ENCODE measurements around the gene CCDC90B.
"Not testable (repeated sequence)": the region's sequence is repeated elsewhere in the genome, so short reads cannot be mapped to it uniquely, and the experiment has no call there.

The CCDC90B gene

GRCh38 chr11:83272627-83273026 is 13.5 kb downstream of the CCDC90B start:
- no peak overlapping the region for H3K4me3 ChIP-seq (replicated peaks; ENCODE audit: low read depth, low read length)
- peak; percentile 48 for DNase-seq (ENCODE audit: low read depth)
- no peak for TF ChIP-seq CTCF (IDR thresholded peaks at IDR 0.05; ENCODE audit: low read length, missing control alignments)

GRCh38 chr11:83271734-83272133 is 14.4 kb downstream of the CCDC90B start:
- H3K4me3 ChIP-seq (replicated peaks; ENCODE audit: low read depth, low read length), result not testable (repeated sequence)

GRCh38 chr11:83269080-83269479 is 17.1 kb downstream of the CCDC90B start:
- not testable (repeated sequence) for H3K4me3 ChIP-seq (replicated peaks; ENCODE audit: low read depth, low read length); DNase-seq (ENCODE audit: low read depth)

More at GRCh38 chr11:83271734-83272133, 14.4 kb downstream of the CCDC90B start:
- not testable (repeated sequence) for DNase-seq (ENCODE audit: low read depth)

- no peak for DNase-seq (ENCODE audit: low read depth)
- H3K4me3 ChIP-seq (replicated peaks; ENCODE audit: low read depth, low read length), result no peak overlapping the region
- no peak for TF ChIP-seq CTCF (IDR thresholded peaks at IDR 0.05; ENCODE audit: low read length, missing control alignments)
These were observed 20.8 kb downstream of the CCDC90B start for GRCh38 chr11:83265331-83265730.

GRCh38 chr11:83259559-83259958 is 26.6 kb downstream of the CCDC90B start:
- DNase-seq (ENCODE audit: low read depth), result no peak
- no peak for TF ChIP-seq CTCF (IDR thresholded peaks at IDR 0.05; ENCODE audit: low read length, missing control alignments)
- no peak overlapping the region for H3K4me3 ChIP-seq (replicated peaks; ENCODE audit: low read depth, low read length)

- TF ChIP-seq CTCF (IDR thresholded peaks at IDR 0.05; ENCODE audit: low read length, missing control alignments), result no peak
- peak; percentile 80 for DNase-seq (ENCODE audit: low read depth)
These were observed 28.4 kb downstream of the CCDC90B start for GRCh38 chr11:83257761-83258168.

GRCh38 chr11:83256602-83257340 is 29.4 kb downstream of the CCDC90B start:
- no peak for TF ChIP-seq CTCF (IDR thresholded peaks at IDR 0.05; ENCODE audit: low read length, missing control alignments)
- H3K4me3 ChIP-seq (replicated peaks; ENCODE audit: low read depth, low read length), result no peak overlapping the region
- DNase-seq (ENCODE audit: low read depth), result no peak

More at GRCh38 chr11:83257761-83258168, 28.4 kb downstream of the CCDC90B start:
- H3K4me3 ChIP-seq (replicated peaks; ENCODE audit: low read depth, low read length), result no peak overlapping the region

- TF ChIP-seq CTCF (IDR thresholded peaks at IDR 0.05; ENCODE audit: low read length, missing control alignments), result no peak
- DNase-seq (ENCODE audit: low read depth), result no peak
- no peak overlapping the region for H3K4me3 ChIP-seq (replicated peaks; ENCODE audit: low read depth, low read length)
These were observed 30.8 kb downstream of the CCDC90B start for GRCh38 chr11:83255366-83255765.

All from fibroblast of pulmonary artery (primary cell).